ENCODE data around the gene NEXMIF. TPM values are rescaled to one million over a fixed set of nuclear protein-coding genes. Genes with fewer than 3 reads are reported as not detected.
A peak's percentile ranks its signal among the peaks of the same experiment; 100 is the strongest.

Gene NEXMIF
- total and polyA plus RNA-seq, 8 donors: 0.19 to 2.2 (median 1.7) TPM

DNA sequence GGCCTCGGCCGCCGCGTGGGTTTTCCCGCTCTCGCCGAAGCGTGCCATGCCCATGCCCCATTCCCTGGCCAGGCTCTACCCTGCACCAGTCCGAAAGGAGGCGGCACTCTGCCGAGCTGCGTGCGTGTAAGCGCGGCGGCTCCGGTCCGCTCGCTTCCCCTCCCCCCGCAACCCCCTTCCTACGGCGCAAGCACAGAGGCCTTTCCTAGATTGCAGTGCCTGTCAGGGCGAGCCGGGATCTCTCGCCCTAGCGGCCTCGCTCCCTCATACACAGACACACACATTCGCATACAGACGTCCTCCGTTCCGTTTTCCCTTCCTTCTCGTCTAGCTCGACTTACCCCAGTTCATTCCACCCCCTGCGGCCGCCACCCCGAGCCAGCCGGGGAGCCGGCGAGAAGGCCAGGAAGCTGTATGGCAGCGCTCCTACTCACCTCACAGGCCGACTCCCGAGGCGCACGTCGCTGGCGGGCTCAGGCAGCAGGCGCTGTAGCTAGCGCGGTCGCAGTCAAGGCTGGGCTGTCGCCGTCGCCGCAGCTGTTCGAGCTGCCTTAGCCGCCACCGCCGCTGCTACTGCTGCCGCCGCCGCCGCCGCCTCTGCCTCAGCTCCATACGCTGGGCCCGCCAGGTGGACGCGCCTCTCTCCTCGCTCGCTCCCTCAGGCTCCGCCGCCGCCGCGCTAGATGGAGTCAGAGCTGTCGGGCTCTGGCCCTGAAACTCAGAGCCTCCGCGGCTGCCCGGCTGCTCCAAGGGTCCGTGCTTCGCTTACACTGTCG lies 615 bp downstream of the NEXMIF start:
- Histone ChIP-seq H3K36me3 (no peaks in the 10 kb centered on the region), H3K4me3 (peak overlapping the region; percentile 13 to 53 (median 34)), H3K4me1 (peaks cover 0 to 3% (median 0%) of the 10 kb centered on the region in 3 donors), H3K27me3 (peaks cover 0 to 3% (median 0%) of the 10 kb centered on the region in 4 donors), H3K27ac (peak overlapping the region; percentile 46 to 82 (median 63)), H3K9me3 (no peaks in the 10 kb centered on the region)
- TF ChIP-seq, protein P1, sequence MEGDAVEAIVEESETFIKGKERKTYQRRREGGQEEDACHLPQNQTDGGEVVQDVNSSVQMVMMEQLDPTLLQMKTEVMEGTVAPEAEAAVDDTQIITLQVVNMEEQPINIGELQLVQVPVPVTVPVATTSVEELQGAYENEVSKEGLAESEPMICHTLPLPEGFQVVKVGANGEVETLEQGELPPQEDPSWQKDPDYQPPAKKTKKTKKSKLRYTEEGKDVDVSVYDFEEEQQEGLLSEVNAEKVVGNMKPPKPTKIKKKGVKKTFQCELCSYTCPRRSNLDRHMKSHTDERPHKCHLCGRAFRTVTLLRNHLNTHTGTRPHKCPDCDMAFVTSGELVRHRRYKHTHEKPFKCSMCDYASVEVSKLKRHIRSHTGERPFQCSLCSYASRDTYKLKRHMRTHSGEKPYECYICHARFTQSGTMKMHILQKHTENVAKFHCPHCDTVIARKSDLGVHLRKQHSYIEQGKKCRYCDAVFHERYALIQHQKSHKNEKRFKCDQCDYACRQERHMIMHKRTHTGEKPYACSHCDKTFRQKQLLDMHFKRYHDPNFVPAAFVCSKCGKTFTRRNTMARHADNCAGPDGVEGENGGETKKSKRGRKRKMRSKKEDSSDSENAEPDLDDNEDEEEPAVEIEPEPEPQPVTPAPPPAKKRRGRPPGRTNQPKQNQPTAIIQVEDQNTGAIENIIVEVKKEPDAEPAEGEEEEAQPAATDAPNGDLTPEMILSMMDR (IDR thresholded peaks at IDR 0.05): no peak
- 1 to 40% methylated on average over 68 to 81 of the region's 81 CpGs for WGBS, 2 donors
- intact Hi-C loops (cut with DNase I): no loop called here
- DNase-seq (peak; percentile 41 to 81 (median 65)), FAIRE-seq (no peak), ATAC-seq (peak; percentile 77 to 84 (median 82))

- H3K36me3 ChIP-seq: no peaks in the 10 kb centered on the region
- H3K9me3 ChIP-seq: no peaks in the 10 kb centered on the region
- WGBS, 2 donors: 3 to 39% methylated on average over 50 to 51 of the region's 51 CpGs
- peaks cover 0 to 3% (median 0%) of the 10 kb centered on the region in 4 donors for H3K27me3 ChIP-seq
- peak overlapping the region; percentile 13 to 53 (median 34) for H3K4me3 ChIP-seq
- DNase-seq (peak in 5 of 6 donors; percentile 3 to 64 (median 28)), FAIRE-seq (no peak), ATAC-seq (peak; percentile 31 to 57 (median 48))
- H3K27ac ChIP-seq: peak overlapping the region; percentile 46 to 82 (median 63)
- TF ChIP-seq, protein P1 (IDR thresholded peaks at IDR 0.05): no peak
- intact Hi-C loops (cut with DNase I): no loop called here
- peaks cover 0 to 3% (median 0%) of the 10 kb centered on the region in 3 donors for H3K4me1 ChIP-seq
These were observed 1.3 kb downstream of the NEXMIF start for GRCh38 chrX:74923942-74924448.

GRCh38 chrX:74922922-74923543 lies 2.2 kb downstream of the NEXMIF start:
- 53 to 62% methylated on average over 6 of the region's 6 CpGs for WGBS, 2 donors
- Histone ChIP-seq H3K27ac (no peak overlapping the region), H3K4me3 (peak overlapping the region in 1 of 4 donors; percentile 50), H3K4me1 (peaks cover 0 to 3% (median 0%) of the 10 kb centered on the region in 3 donors), H3K27me3 (peaks cover 0 to 1% (median 0%) of the 10 kb centered on the region in 4 donors), H3K9me3 (no peaks in the 10 kb centered on the region), H3K36me3 (no peaks in the 10 kb centered on the region)
- ATAC-seq: no peak
- intact Hi-C loops (cut with DNase I): no loop called here
- DNase-seq: no peak
- no peak for FAIRE-seq
- TF ChIP-seq, protein P1 (IDR thresholded peaks at IDR 0.05): no peak

- Histone ChIP-seq H3K4me3 (no peak overlapping the region), H3K27me3 (no peaks in the 10 kb centered on the region), H3K36me3 (no peaks in the 10 kb centered on the region), H3K27ac (no peak overlapping the region), H3K4me1 (no peaks in the 10 kb centered on the region), H3K9me3 (no peaks in the 10 kb centered on the region)
- intact Hi-C loops (cut with DNase I): no loop called here
- FAIRE-seq (no peak), DNase-seq (no peak), ATAC-seq (no peak)
- 47 to 86% methylated on average over 1 of the region's 1 CpG for WGBS, 2 donors
- TF ChIP-seq, protein P1 (IDR thresholded peaks at IDR 0.05): no peak
These were observed 13.8 kb downstream of the NEXMIF start for GRCh38 chrX:74911494-74911893.

Measured in pancreas (tissue), 10 donors.